ENCODE data around the gene SEBOX.

DNA sequence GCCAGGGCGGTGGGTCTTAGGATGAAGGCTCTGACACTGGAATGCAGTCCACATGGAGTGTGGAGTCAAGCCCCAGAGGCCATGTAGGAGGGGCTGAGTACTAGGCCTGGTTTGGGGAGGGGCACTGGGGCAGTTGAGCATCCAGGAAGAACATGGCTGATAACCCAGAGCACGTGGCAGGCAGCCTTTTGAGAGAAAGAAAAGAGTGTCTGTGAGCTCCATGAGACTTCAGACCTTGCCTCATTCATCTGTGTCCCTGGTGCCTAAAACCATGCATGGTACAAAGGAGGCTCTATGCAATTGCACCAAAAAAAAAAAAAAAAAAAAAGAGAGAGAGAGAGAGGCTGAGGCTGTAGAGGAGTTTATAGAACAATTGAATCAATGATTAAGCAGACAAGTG is 26.4 kb upstream of the SEBOX start:
- TF ChIP-seq CTCF (IDR thresholded peaks at IDR 0.05) (no peak), POLR2A (IDR thresholded peaks at IDR 0.05; ENCODE audit: low read length) (no peak), NFE2L2 (conservative IDR thresholded peaks at IDR 0.05; ENCODE audit: low read length) (no peak)

Data from A549 (cell line).